ENCODE data around the gene CCDC69. TPM values are rescaled to one million over a fixed set of nuclear protein-coding genes. Genes with fewer than 3 reads are reported as not detected.

Gene CCDC69
- total RNA-seq, 1 experiment from 2014 or later = 5.1 TPM

GRCh38 chr5:151225071-151225470 is 1.2 kb upstream of the CCDC69 start:
- Histone ChIP-seq H3K9me3 (no peaks in the 10 kb centered on the region), H3K4me1 (peaks cover 10% of the 10 kb centered on the region), H3K27me3 (replicated peaks; ENCODE audit: control insufficient read depth, insufficient read depth, low read length) (no peaks in the 10 kb centered on the region), H3K36me3 (ENCODE audit: control insufficient read depth, insufficient read depth, low read length) (no peaks in the 10 kb centered on the region), H3K4me3 (ENCODE audit: low read depth, low read length) (no peak overlapping the region)
- ChIA-PET CTCF (interaction anchor here (0.5 to 0.6 kb wide), 2 partner anchors 13 to 183 kb away, joined by 5 to 9 read pairs; no protein-coding TSS in a partner anchor), POLR2A (no interaction called here)
- intact Hi-C loops (cut with micrococcal nuclease; ENCODE audit: unreplicated experiment) = no loop called here
- Mint-ChIP-seq H3K4me1 (ENCODE audit: low read depth, unreplicated experiment) (no peaks in the 10 kb centered on the region), H3K27me3 (ENCODE audit: insufficient read depth, unreplicated experiment) (no peaks in the 10 kb centered on the region), H3K4me3 (ENCODE audit: unreplicated experiment) (no peak overlapping the region), H3K36me3 (ENCODE audit: insufficient read depth, unreplicated experiment) (no peaks in the 10 kb centered on the region), H3K27ac (ENCODE audit: unreplicated experiment) (no peak overlapping the region), H3K9me3 (ENCODE audit: unreplicated experiment) (no peaks in the 10 kb centered on the region)
- no peak for TF ChIP-seq CTCF (IDR thresholded peaks at IDR 0.05; ENCODE audit: insufficient read depth in 1 of 2, low read depth in 1 of 2, low read length in 1 of 2, severe bottlenecking in 1 of 2, unreplicated experiment in 1 of 2)
- no TSS peak for BruUV-seq (replicated peaks)
- DNase-seq = no peak

- DNase-seq = no peak
- no peaks in the 10 kb centered on the region for H3K27me3 Mint-ChIP-seq (ENCODE audit: insufficient read depth, unreplicated experiment)
- H3K9me3 ChIP-seq = no peaks in the 10 kb centered on the region
- H3K9me3 Mint-ChIP-seq (ENCODE audit: unreplicated experiment) = no peaks in the 10 kb centered on the region
- H3K4me1 Mint-ChIP-seq (ENCODE audit: low read depth, unreplicated experiment) = no peaks in the 10 kb centered on the region
- H3K36me3 ChIP-seq (ENCODE audit: control insufficient read depth, insufficient read depth, low read length) = no peaks in the 10 kb centered on the region
- H3K4me1 ChIP-seq = peaks cover 10% of the 10 kb centered on the region
- peak overlapping the region; percentile 62 for H3K4me3 ChIP-seq (ENCODE audit: low read depth, low read length)
- POLR2A ChIA-PET = interaction anchor here (0.6 to 1.6 kb wide), 6 partner anchors 12 to 191 kb away, joined by 3 to 17 read pairs (median 4); partner anchors contain the start of gene GM2A
- no peaks in the 10 kb centered on the region for H3K27me3 ChIP-seq (replicated peaks; ENCODE audit: control insufficient read depth, insufficient read depth, low read length)
- CTCF ChIA-PET = interaction anchor here (0.6 to 1.8 kb wide), 7 partner anchors 10 to 125 kb away, joined by 3 to 9 read pairs (median 5); no protein-coding TSS in a partner anchor
- no peak for TF ChIP-seq CTCF (IDR thresholded peaks at IDR 0.05; ENCODE audit: insufficient read depth in 1 of 2, low read depth in 1 of 2, low read length in 1 of 2, severe bottlenecking in 1 of 2, unreplicated experiment in 1 of 2)
- H3K4me3 Mint-ChIP-seq (ENCODE audit: unreplicated experiment) = peak overlapping the region; percentile 84
- no peak overlapping the region for H3K27ac Mint-ChIP-seq (ENCODE audit: unreplicated experiment)
- no peaks in the 10 kb centered on the region for H3K36me3 Mint-ChIP-seq (ENCODE audit: insufficient read depth, unreplicated experiment)
- intact Hi-C loops (cut with micrococcal nuclease; ENCODE audit: unreplicated experiment) = no loop called here
- BruUV-seq (replicated peaks) = no TSS peak
Observed at GRCh38 chr5:151224372-151224771, 480 bp upstream of the CCDC69 start.

GRCh38 chr5:151222790-151223446 is 974 bp downstream of the CCDC69 start:
- Histone ChIP-seq H3K4me3 (ENCODE audit: low read depth, low read length) (peak overlapping the region; percentile 62), H3K27me3 (replicated peaks; ENCODE audit: control insufficient read depth, insufficient read depth, low read length) (no peaks in the 10 kb centered on the region), H3K4me1 (peaks cover 10% of the 10 kb centered on the region), H3K36me3 (ENCODE audit: control insufficient read depth, insufficient read depth, low read length) (no peaks in the 10 kb centered on the region), H3K9me3 (no peaks in the 10 kb centered on the region)
- intact Hi-C loops (cut with micrococcal nuclease; ENCODE audit: unreplicated experiment) = no loop called here
- no peak for DNase-seq
- Mint-ChIP-seq H3K27ac (ENCODE audit: unreplicated experiment) (no peak overlapping the region), H3K36me3 (ENCODE audit: insufficient read depth, unreplicated experiment) (no peaks in the 10 kb centered on the region), H3K27me3 (ENCODE audit: insufficient read depth, unreplicated experiment) (no peaks in the 10 kb centered on the region), H3K4me3 (ENCODE audit: unreplicated experiment) (peak overlapping the region; percentile 84), H3K9me3 (ENCODE audit: unreplicated experiment) (no peaks in the 10 kb centered on the region), H3K4me1 (ENCODE audit: low read depth, unreplicated experiment) (no peaks in the 10 kb centered on the region)
- POLR2A ChIA-PET = interaction anchor here (1.6 kb wide), 1 partner anchor 30 kb away, joined by 17 read pairs; the partner anchor contains the start of gene GM2A
- TF ChIP-seq CTCF (IDR thresholded peaks at IDR 0.05; ENCODE audit: insufficient read depth in 1 of 2, low read depth in 1 of 2, low read length in 1 of 2, severe bottlenecking in 1 of 2, unreplicated experiment in 1 of 2) = no peak
- BruUV-seq (replicated peaks) = no TSS peak
- CTCF ChIA-PET = interaction anchor here (1.4 to 1.8 kb wide), 2 partner anchors 8 to 12 kb away, joined by 3 to 7 read pairs; no protein-coding TSS in a partner anchor
